ENCODE data around the gene DNAJB14. TPM values are rescaled to one million over a fixed set of nuclear protein-coding genes. Genes with fewer than 3 reads are reported as not detected.

The DNAJB14 gene
- total RNA-seq, 5 donors from 2014 or later (not counting 1 experiment from before 2014, with no cell fraction given) = 48.9 to 66.5 (median 61.7) TPM

GRCh38 chr4:99947608-99948007 is 1.2 kb upstream of the DNAJB14 start:
- Mint-ChIP-seq H3K9me3 (no peaks in the 10 kb centered on the region), H3K4me1 (peaks cover 36 to 54% (median 48%) of the 10 kb centered on the region in 3 donors), H3K27me3 (no peaks in the 10 kb centered on the region), H3K4me3 (peak overlapping the region in 2 of 3 donors; percentile 91 to 96), H3K27ac (peak overlapping the region in 1 of 2 donors; percentile 97), H3K36me3 (peaks cover 11% of the 10 kb centered on the region)
- Histone ChIP-seq H3K4me3 (ENCODE audit: control insufficient read depth in 1 of 2, extremely low read depth in 1 of 2, low read length in 1 of 2) (no peak overlapping the region), H3K9me3 (no peaks in the 10 kb centered on the region), H3K36me3 (ENCODE audit: control insufficient read depth in 2 of 2, extremely low read depth in 1 of 2, insufficient read depth in 1 of 2, low read length in 1 of 2) (peaks cover 0 to 13% of the 10 kb centered on the region in 2 donors), H3K27me3 (replicated peaks in 1 of 2; ENCODE audit: control insufficient read depth in 2 of 2, extremely low read depth in 1 of 2, insufficient read depth in 2 of 2, low read length in 1 of 2) (no peaks in the 10 kb centered on the region), H3K4me1 (ENCODE audit: control insufficient read depth in 1 of 2, extremely low read depth in 1 of 2, insufficient read depth in 2 of 2, low read length in 2 of 2) (peaks cover 32 to 42% of the 10 kb centered on the region in 2 experiments), H3K27ac (ENCODE audit: low read length) (peak overlapping the region; percentile 95)
- POLR2A ChIA-PET = interaction anchor here (0.6 to 3.9 kb wide), 6 partner anchors 9 to 145 kb away, joined by 3 to 27 read pairs (median 6); partner anchors contain the start of genes DAPP1 (in 1 of the 2) and LAMTOR3 (in 1 of the 2)
- no CpG with 5 or more reads among the region's 4 CpGs for WGBS (ENCODE audit: insufficient coverage)
- ATAC-seq (replicated peaks in 1 of 4) = no peak
- no peak for DNase-seq
- CTCF ChIA-PET = interaction anchor here (0.6 to 3.9 kb wide), 15 partner anchors 18 to 1799 kb away, joined by 3 to 33 read pairs (median 6); partner anchors contain the start of genes TRMT10A (in 2 of the 2), DAPP1 (in 1 of the 2), LAMTOR3 (in 1 of the 2) and METAP1 (in 1 of the 2)

DNA sequence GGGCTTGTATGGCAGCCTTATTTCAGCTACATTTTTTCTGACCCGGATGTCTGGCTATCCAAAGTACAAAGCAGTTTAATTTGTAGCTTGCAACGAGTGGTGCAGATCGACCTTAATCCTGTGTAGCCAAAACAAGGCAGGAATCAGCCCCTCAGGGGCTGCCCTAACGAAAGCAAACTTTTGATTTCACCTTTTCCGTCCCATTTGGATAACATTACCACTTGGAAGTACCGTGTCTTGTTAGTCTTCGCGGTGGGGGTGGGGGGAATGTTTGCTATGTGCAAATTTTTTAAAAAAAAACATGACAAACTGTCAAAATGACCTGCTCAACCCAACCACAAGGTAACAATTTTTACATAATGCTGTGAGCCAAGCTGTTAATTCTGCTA is 766 bp upstream of the DNAJB14 start:
- peaks cover 0 to 13% of the 10 kb centered on the region in 2 donors for H3K36me3 ChIP-seq (ENCODE audit: control insufficient read depth in 2 of 2, extremely low read depth in 1 of 2, insufficient read depth in 1 of 2, low read length in 1 of 2)
- DNase-seq = no peak
- peak overlapping the region; percentile 95 for H3K27ac ChIP-seq (ENCODE audit: low read length)
- H3K4me1 ChIP-seq (ENCODE audit: control insufficient read depth in 1 of 2, extremely low read depth in 1 of 2, insufficient read depth in 2 of 2, low read length in 2 of 2) = peaks cover 32 to 45% of the 10 kb centered on the region in 2 experiments
- no peaks in the 10 kb centered on the region for H3K9me3 Mint-ChIP-seq
- ChIA-PET POLR2A (interaction anchor here (0.5 to 3.9 kb wide), 10 partner anchors 9 to 144 kb away, joined by 3 to 27 read pairs (median 4); partner anchors contain the start of genes LAMTOR3 (in 2 of the 2) and DAPP1 (in 1 of the 2)), CTCF (interaction anchor here (0.6 to 3.9 kb wide), 16 partner anchors 9 to 1798 kb away, joined by 3 to 33 read pairs (median 4); partner anchors contain the start of genes TRMT10A (in 2 of the 2), LAMTOR3 (in 1 of the 2) and METAP1 (in 1 of the 2))
- peak overlapping the region in 2 of 3 donors; percentile 91 to 96 for H3K4me3 Mint-ChIP-seq
- H3K4me1 Mint-ChIP-seq = peaks cover 38 to 54% (median 52%) of the 10 kb centered on the region in 3 donors
- H3K27me3 ChIP-seq (replicated peaks in 1 of 2; ENCODE audit: control insufficient read depth in 2 of 2, extremely low read depth in 1 of 2, insufficient read depth in 2 of 2, low read length in 1 of 2) = no peaks in the 10 kb centered on the region
- no peaks in the 10 kb centered on the region for H3K27me3 Mint-ChIP-seq
- peak overlapping the region in 1 of 2 donors; percentile 97 for H3K27ac Mint-ChIP-seq
- ATAC-seq (replicated peaks in 1 of 4) = no peak
- 0% methylated on average over 3 of the region's 8 CpGs for WGBS (ENCODE audit: insufficient coverage)
- H3K9me3 ChIP-seq = no peaks in the 10 kb centered on the region
- peak overlapping the region; percentile 75 to 84 for H3K4me3 ChIP-seq (ENCODE audit: control insufficient read depth in 1 of 2, extremely low read depth in 1 of 2, low read length in 1 of 2)
- H3K36me3 Mint-ChIP-seq = peaks cover 11% of the 10 kb centered on the region

DNA sequence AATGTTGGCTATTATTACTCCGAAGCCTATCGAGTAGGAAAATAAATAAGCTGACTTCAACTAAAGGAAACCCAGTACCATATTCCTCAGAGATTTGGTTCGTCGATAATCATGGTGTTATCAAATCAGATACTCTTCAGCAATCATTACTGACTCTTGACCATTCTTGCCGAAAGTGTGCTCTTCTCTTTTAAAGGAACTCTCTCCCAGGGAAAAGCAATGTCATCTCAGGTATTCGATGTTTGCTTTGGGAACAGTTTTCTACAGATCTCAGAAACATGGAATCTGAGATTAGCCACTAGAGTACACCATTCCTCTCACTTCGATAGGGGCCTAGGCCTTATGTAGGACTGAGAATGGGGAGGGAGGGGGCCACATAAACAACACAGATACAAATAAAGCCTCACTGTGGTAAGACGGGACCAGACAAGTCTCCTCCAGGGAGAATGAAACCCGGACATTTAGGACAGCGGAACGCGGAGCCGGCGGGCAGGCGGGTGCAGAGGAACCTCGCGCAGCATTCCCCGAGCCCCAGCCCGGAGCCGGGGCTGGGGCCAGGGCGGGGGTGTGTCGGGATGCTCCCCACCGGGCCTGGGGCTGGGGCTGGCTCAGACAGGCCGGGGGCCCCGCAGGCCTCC is 581 bp downstream of the DNAJB14 start:
- POLR2A ChIA-PET = interaction anchor here (0.6 to 3.9 kb wide), 8 partner anchors 10 to 1395 kb away, joined by 3 to 27 read pairs (median 4); partner anchors contain the start of genes LAMTOR3 (in 2 of the 2), DAPP1 (in 1 of the 2), TRMT10A (in 1 of the 2) and TSPAN5 (in 1 of the 2)
- H3K27ac ChIP-seq (ENCODE audit: low read length) = peak overlapping the region; percentile 73
- Mint-ChIP-seq H3K27me3 (no peaks in the 10 kb centered on the region), H3K4me3 (peak overlapping the region; percentile 96 to 98 (median 98)), H3K27ac (peak overlapping the region; percentile 98), H3K36me3 (peaks cover 11% of the 10 kb centered on the region), H3K4me1 (peaks cover 43 to 60% (median 58%) of the 10 kb centered on the region in 3 donors), H3K9me3 (no peaks in the 10 kb centered on the region)
- WGBS (ENCODE audit: insufficient coverage) = under 1% methylated on average over 21 of the region's 25 CpGs
- peaks cover 0 to 15% of the 10 kb centered on the region in 2 donors for H3K36me3 ChIP-seq (ENCODE audit: control insufficient read depth in 2 of 2, extremely low read depth in 1 of 2, insufficient read depth in 1 of 2, low read length in 1 of 2)
- DNase-seq = peak in 5 of 35 experiments; percentile 3 to 44 (median 11)
- H3K4me1 ChIP-seq (ENCODE audit: control insufficient read depth in 1 of 2, extremely low read depth in 1 of 2, insufficient read depth in 2 of 2, low read length in 2 of 2) = peaks cover 30 to 44% of the 10 kb centered on the region in 2 experiments
- H3K4me3 ChIP-seq (ENCODE audit: control insufficient read depth in 1 of 2, extremely low read depth in 1 of 2, low read length in 1 of 2) = peak overlapping the region; percentile 75 to 84
- CTCF ChIA-PET = interaction anchor here in 1 of 2 donors (0.9 to 3.9 kb wide), 7 partner anchors 19 to 383 kb away, joined by 3 to 33 read pairs (median 9); partner anchors contain the start of genes DAPP1, LAMTOR3 and TRMT10A
- ATAC-seq (replicated peaks in 1 of 4) = peak in 3 of 4 experiments; percentile 2
- no peaks in the 10 kb centered on the region for H3K27me3 ChIP-seq (replicated peaks in 1 of 2; ENCODE audit: control insufficient read depth in 2 of 2, extremely low read depth in 1 of 2, insufficient read depth in 2 of 2, low read length in 1 of 2)
- H3K9me3 ChIP-seq = no peaks in the 10 kb centered on the region

GRCh38 chr4:99943904-99944437 is 2.4 kb downstream of the DNAJB14 start:
- no peaks in the 10 kb centered on the region for H3K9me3 ChIP-seq
- H3K4me1 ChIP-seq (ENCODE audit: control insufficient read depth in 1 of 2, extremely low read depth in 1 of 2, insufficient read depth in 2 of 2, low read length in 2 of 2) = peaks cover 24 to 44% of the 10 kb centered on the region in 2 experiments
- no peak overlapping the region for H3K27ac ChIP-seq (ENCODE audit: low read length)
- H3K27me3 ChIP-seq (replicated peaks in 1 of 2; ENCODE audit: control insufficient read depth in 2 of 2, extremely low read depth in 1 of 2, insufficient read depth in 2 of 2, low read length in 1 of 2) = no peaks in the 10 kb centered on the region
- H3K27me3 Mint-ChIP-seq = no peaks in the 10 kb centered on the region
- peaks cover 4 to 15% of the 10 kb centered on the region in 2 donors for H3K36me3 ChIP-seq (ENCODE audit: control insufficient read depth in 2 of 2, extremely low read depth in 1 of 2, insufficient read depth in 1 of 2, low read length in 1 of 2)
- peak in 1 of 35 experiments; percentile 27 for DNase-seq
- no CpG with 5 or more reads among the region's 2 CpGs for WGBS (ENCODE audit: insufficient coverage)
- H3K36me3 Mint-ChIP-seq = peaks cover 16% of the 10 kb centered on the region
- H3K4me3 ChIP-seq (ENCODE audit: control insufficient read depth in 1 of 2, extremely low read depth in 1 of 2, low read length in 1 of 2) = no peak overlapping the region
- ChIA-PET CTCF (interaction anchor here in 1 of 2 donors (0.9 kb wide), 1 partner anchor 126 kb away, joined by 4 read pairs; no protein-coding TSS in a partner anchor), POLR2A (interaction anchor here in 1 of 2 donors (1.0 kb wide), 1 partner anchor 18 kb away, joined by 5 read pairs; no protein-coding TSS in a partner anchor)
- H3K4me1 Mint-ChIP-seq = peaks cover 52 to 67% (median 67%) of the 10 kb centered on the region in 3 donors
- no peak for ATAC-seq (replicated peaks in 1 of 4)
- H3K27ac Mint-ChIP-seq = peak overlapping the region; percentile 64 to 74
- H3K4me3 Mint-ChIP-seq = peak overlapping the region; percentile 96 to 98 (median 98)
- H3K9me3 Mint-ChIP-seq = no peaks in the 10 kb centered on the region

GRCh38 chr4:99938243-99938753 is 8.1 kb downstream of the DNAJB14 start:
- Mint-ChIP-seq H3K27me3 (no peaks in the 10 kb centered on the region), H3K4me3 (no peak overlapping the region), H3K9me3 (peaks cover 0 to 13% (median 0%) of the 10 kb centered on the region in 3 donors), H3K36me3 (peaks cover 34% of the 10 kb centered on the region), H3K27ac (no peak overlapping the region), H3K4me1 (peaks cover 41 to 51% (median 45%) of the 10 kb centered on the region in 3 donors)
- POLR2A ChIA-PET = interaction anchor here in 1 of 2 donors (0.6 kb wide), 3 partner anchors 9 to 21 kb away, joined by 4 to 6 read pairs (median 5); no protein-coding TSS in a partner anchor
- 100% methylated on average over 1 of the region's 3 CpGs for WGBS (ENCODE audit: insufficient coverage)
- Histone ChIP-seq H3K27ac (ENCODE audit: low read length) (no peak overlapping the region), H3K27me3 (replicated peaks in 1 of 2; ENCODE audit: control insufficient read depth in 2 of 2, extremely low read depth in 1 of 2, insufficient read depth in 2 of 2, low read length in 1 of 2) (no peaks in the 10 kb centered on the region), H3K36me3 (ENCODE audit: control insufficient read depth in 2 of 2, extremely low read depth in 1 of 2, insufficient read depth in 1 of 2, low read length in 1 of 2) (peaks cover 5 to 10% of the 10 kb centered on the region in 2 donors), H3K4me3 (ENCODE audit: control insufficient read depth in 1 of 2, extremely low read depth in 1 of 2, low read length in 1 of 2) (no peak overlapping the region), H3K4me1 (ENCODE audit: control insufficient read depth in 1 of 2, extremely low read depth in 1 of 2, insufficient read depth in 2 of 2, low read length in 2 of 2) (peaks cover 8 to 12% of the 10 kb centered on the region in 2 experiments), H3K9me3 (peaks cover 5% of the 10 kb centered on the region)
- DNase-seq = no peak
- CTCF ChIA-PET = interaction anchor here in 1 of 2 donors (0.6 to 1.1 kb wide), 3 partner anchors 9 to 1028 kb away, joined by 3 to 7 read pairs (median 4); no protein-coding TSS in a partner anchor
- no peak for ATAC-seq (replicated peaks in 1 of 4)

Data from T-cell (primary cell).